Transverse colon (tissue), 4 donors: ENCODE measurements around the gene ESPL1.

Source experiments
- POLR2A ChIP-seq: fragments of 450-650 bp; IDR thresholded peaks from one replicate; pipeline ENCODE4 v1.6.1; 2016; ENCODE audit warnings: antibody characterized with exemption, mild to moderate bottlenecking, moderate library complexity
- POLR2AphosphoS5 ChIP-seq, 3 donors: sonication (generic); formaldehyde crosslinking; IDR thresholded peaks; one replicate each; pipeline ENCODE4 v1.6.1; 2016; ENCODE audit warnings: antibody characterized with exemption in 3 of 3
- TF ChIP-seq, protein P1 (sequence below), 5 experiments: fragments of 200-600 bp in 3 of 5; fragments of 450-650 bp in 2 of 5; sonication (generic) in 3 of 5; IDR thresholded peaks; 1 replicate in 2 of 5; 2 replicates in 3 of 5; pipeline ENCODE4 v1.5.1; 2016 to 2017; ENCODE audit warnings: antibody characterized with exemption in 5 of 5, inconsistent platforms in 3 of 5, mild to moderate bottlenecking in 2 of 5, moderate library complexity in 1 of 5

DNA sequence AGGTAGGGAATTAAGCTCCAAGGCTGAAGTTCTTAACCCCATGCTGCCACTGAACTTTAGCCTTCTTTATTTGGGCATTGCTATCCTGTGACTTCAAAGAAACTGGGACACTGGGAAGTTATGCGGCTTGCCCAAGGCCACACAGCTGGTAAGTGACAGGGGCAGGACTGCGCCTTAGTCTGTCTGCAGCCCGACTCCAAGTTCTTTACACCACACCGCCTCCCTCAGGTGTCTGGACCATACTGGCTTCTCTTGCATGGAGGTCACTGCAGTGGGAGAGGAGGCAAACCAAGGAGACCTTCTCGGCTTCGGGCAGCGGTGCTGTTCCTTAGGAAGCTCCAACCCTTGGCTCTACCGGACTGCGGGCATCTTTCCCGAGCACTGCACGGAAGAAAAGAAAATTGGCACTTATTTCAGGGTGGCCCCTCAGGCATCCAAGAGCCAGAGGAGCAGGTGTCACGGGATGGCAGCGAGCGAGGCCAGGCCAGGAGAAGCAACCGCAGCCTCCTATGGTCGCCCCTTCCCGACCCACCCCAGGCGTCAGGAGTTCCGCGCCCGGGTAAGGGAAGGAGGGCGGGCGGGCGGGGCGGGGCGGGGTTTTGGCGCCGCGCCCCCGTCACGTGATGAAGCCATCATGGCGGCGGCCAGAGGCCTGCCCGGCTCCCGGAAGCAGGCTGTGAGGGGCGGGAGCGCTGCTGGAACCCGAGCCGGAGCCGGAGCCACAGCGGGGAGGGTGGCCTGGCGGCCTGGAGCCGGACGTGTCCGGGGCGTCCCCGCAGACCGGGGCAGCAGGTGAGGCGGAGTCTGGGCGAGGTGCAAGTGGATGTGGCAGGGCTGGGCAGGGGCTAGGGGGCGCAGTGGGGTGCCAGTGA, 16.4 kb upstream of the ESPL1 start:
- TF ChIP-seq, protein P1, sequence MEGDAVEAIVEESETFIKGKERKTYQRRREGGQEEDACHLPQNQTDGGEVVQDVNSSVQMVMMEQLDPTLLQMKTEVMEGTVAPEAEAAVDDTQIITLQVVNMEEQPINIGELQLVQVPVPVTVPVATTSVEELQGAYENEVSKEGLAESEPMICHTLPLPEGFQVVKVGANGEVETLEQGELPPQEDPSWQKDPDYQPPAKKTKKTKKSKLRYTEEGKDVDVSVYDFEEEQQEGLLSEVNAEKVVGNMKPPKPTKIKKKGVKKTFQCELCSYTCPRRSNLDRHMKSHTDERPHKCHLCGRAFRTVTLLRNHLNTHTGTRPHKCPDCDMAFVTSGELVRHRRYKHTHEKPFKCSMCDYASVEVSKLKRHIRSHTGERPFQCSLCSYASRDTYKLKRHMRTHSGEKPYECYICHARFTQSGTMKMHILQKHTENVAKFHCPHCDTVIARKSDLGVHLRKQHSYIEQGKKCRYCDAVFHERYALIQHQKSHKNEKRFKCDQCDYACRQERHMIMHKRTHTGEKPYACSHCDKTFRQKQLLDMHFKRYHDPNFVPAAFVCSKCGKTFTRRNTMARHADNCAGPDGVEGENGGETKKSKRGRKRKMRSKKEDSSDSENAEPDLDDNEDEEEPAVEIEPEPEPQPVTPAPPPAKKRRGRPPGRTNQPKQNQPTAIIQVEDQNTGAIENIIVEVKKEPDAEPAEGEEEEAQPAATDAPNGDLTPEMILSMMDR (IDR thresholded peaks at IDR 0.05): peak in 4 of 5 experiments; percentile 7 to 43 (median 27)
- TF ChIP-seq POLR2A (peak; percentile 63), POLR2AphosphoS5 (IDR thresholded peaks at IDR 0.05) (peak; percentile 62 to 71 (median 67))
